ENCODE results near the gene TIMM10. TPM values are rescaled to one million over a fixed set of nuclear protein-coding genes. Genes with fewer than 3 reads are reported as not detected.

The TIMM10 gene
- 152 TPM for total RNA-seq (2021; ENCODE audit: unreplicated experiment)
- 107 TPM for polyA plus RNA-seq (2012; ENCODE audit: insufficient read length)
- percentile 90 among the genes with signal in this experiment for Bru-seq, nascent RNA
- percentile 92 among the genes with signal in this experiment for BruChase-seq, experiment 1, labeled RNA remaining after a 2-hour chase
- percentile 92 among the genes with signal in this experiment for BruChase-seq, experiment 2, labeled RNA remaining after a 6-hour chase
- long read RNA-seq, transcript TIMM10-201 (3 exons, 680 nt), result major isoform, 66 of 89 reads
- long read RNA-seq, partial matches to known transcripts, result 1 of 89 reads
- long read RNA-seq, other reads (novel, unspliced or antisense), result 18 of 89 reads

- intact Hi-C loops (cut with micrococcal nuclease; ENCODE audit: unreplicated experiment), result loop anchor here (1.0 kb wide), 2 partner anchors 74 to 110 kb away; no protein-coding TSS in a partner anchor
- ChIA-PET POLR2A (no interaction called here), CTCF (interaction anchor here (0.6 to 1.0 kb wide), 3 partner anchors 37 to 119 kb away, joined by 3 to 15 read pairs (median 5); partner anchors contain the start of gene YPEL4)
- DNase-seq (ENCODE audit: low read depth, low spot score) (peak; percentile 91), ATAC-seq (peak; percentile 100)
- in situ Hi-C loops (cut with HindIII; ENCODE audit: low pct_unique_long_range_greater_than_20kb, low sequenced_read_pairs), result no loop called here
- 0 out of 2 replicates have a peak, but pooled peaks have one; percentile 89 for TF ChIP-seq SIN3A (IDR thresholded peaks at IDR 0.05; ENCODE audit: borderline replicate concordance, insufficient read depth, low read depth, low read length)
- TF ChIP-seq TCF7L2 (IDR thresholded peaks at IDR 0.05; ENCODE audit: low read depth, low read length), result peak; percentile 91
- peak; percentile 72 for TF ChIP-seq POLR2AphosphoS5 (IDR thresholded peaks at IDR 0.05; ENCODE audit: low read depth, low read length)
- no peak for TF ChIP-seq CTCF (IDR thresholded peaks at IDR 0.05)
- TF ChIP-seq REST (IDR thresholded peaks at IDR 0.05; ENCODE audit: insufficient read depth in 1 of 2, low read depth in 2 of 2, low read length in 1 of 2), result no peak
- BruUV-seq (replicated peaks), result no TSS peak
- Histone ChIP-seq H3K4me3 (ENCODE audit: low read depth in 2 of 2, low read length in 2 of 2) (peak within 1 kb of the TSS; percentile 75 to 99), H3K4me1 (ENCODE audit: control insufficient read depth, insufficient read depth, low read length) (peaks cover 13% of the 10 kb centered on the region), H3K9me3 (ENCODE audit: control insufficient read depth, insufficient read depth, low read depth, low read length) (no peaks in the 10 kb centered on the region), H3K27ac (ENCODE audit: low read length) (peak within 1 kb of the TSS; percentile 98), H3K36me3 (ENCODE audit: control insufficient read depth, insufficient read depth, low read length) (peaks cover 12% of the 10 kb centered on the region), H3K27me3 (ENCODE audit: control insufficient read depth, insufficient read depth, low read length) (no peaks in the 10 kb centered on the region)
Measured at GRCh38 chr11:57530596-57531507, at the start of gene TIMM10. Gene TIMM10, minus strand, starts transcription at chr11:57530754. Its CDS starts 565 bp downstream, at chr11:57530189.

GRCh38 chr11:57574061-57574460 lies 43.5 kb upstream of the TIMM10 start:
- Histone ChIP-seq H3K36me3 (ENCODE audit: control insufficient read depth, insufficient read depth, low read length) (no peaks in the 10 kb centered on the region), H3K4me3 (ENCODE audit: low read depth in 2 of 2, low read length in 2 of 2) (no peak overlapping the region), H3K9me3 (ENCODE audit: control insufficient read depth, insufficient read depth, low read depth, low read length) (no peaks in the 10 kb centered on the region), H3K27ac (ENCODE audit: low read length) (no peak overlapping the region), H3K4me1 (ENCODE audit: control insufficient read depth, insufficient read depth, low read length) (no peaks in the 10 kb centered on the region), H3K27me3 (ENCODE audit: control insufficient read depth, insufficient read depth, low read length) (no peaks in the 10 kb centered on the region)
- ATAC-seq (no peak), DNase-seq (ENCODE audit: low read depth, low spot score) (no peak)
- BruUV-seq (replicated peaks), result no TSS peak
- CTCF ChIA-PET, result no interaction called here
- POLR2A ChIA-PET, result interaction anchor here (0.5 kb wide), 1 partner anchor 24 kb away, joined by 3 read pairs; no protein-coding TSS in a partner anchor
- intact Hi-C loops (cut with micrococcal nuclease; ENCODE audit: unreplicated experiment), result no loop called here
- in situ Hi-C loops (cut with HindIII; ENCODE audit: low pct_unique_long_range_greater_than_20kb, low sequenced_read_pairs), result no loop called here
- TF ChIP-seq CTCF (IDR thresholded peaks at IDR 0.05), result no peak
- TF ChIP-seq TCF7L2 (IDR thresholded peaks at IDR 0.05; ENCODE audit: low read depth, low read length), result no peak
- no peak for TF ChIP-seq REST (IDR thresholded peaks at IDR 0.05; ENCODE audit: insufficient read depth in 1 of 2, low read depth in 2 of 2, low read length in 1 of 2)
- TF ChIP-seq POLR2AphosphoS5 (IDR thresholded peaks at IDR 0.05; ENCODE audit: low read depth, low read length), result no peak
- TF ChIP-seq SIN3A (IDR thresholded peaks at IDR 0.05; ENCODE audit: borderline replicate concordance, insufficient read depth, low read depth, low read length), result no peak
